NCI-H345 treated with DMSO at 0.1 percent for 48 hours (cell line): ENCODE measurements around the gene CHRNB4.

ENCODE experiments used
- DNase-seq: peaks from one replicate; lab custom pipeline; 2025; ENCODE audit not compliant: unreplicated experiment; lab: John Stamatoyannopoulos, UW

Gene CHRNB4

DNA sequence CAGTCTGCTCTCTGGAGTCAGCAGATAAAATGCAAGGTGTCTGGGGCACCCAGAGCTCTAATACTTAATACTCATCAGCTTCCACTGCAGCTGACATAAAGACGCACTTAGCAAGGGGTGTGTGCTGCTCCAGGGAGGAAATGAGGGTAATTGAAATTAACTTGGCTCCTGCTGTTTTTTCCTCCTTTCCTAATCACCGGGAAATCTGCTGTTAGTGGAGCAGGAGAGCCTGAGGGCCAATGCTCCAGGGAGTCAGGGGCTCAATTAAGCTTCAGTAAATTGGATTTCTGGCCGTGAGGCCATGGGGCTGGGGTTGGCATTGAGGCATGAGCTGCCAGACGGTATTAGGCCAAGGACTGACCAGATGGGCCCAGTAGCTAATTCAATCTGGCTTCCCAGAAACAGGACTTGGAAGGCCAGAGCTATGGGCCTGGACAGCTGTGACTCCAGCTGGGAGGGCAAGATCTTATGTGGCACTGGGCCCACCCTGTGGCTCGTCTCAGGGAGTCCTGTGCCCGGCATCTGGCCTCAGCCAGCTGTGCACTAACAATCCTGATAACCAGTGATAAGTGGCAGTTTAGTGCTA lies 30.7 kb upstream of the CHRNB4 start:
- DNase-seq = no peak

GRCh38 chr15:78668987-78669386 lies 28.0 kb upstream of the CHRNB4 start:
- no peak for DNase-seq

- DNase-seq = no peak
These were observed 26.7 kb upstream of the CHRNB4 start for GRCh38 chr15:78667578-78668236.

GRCh38 chr15:78666010-78666409 lies 25.0 kb upstream of the CHRNB4 start:
- no peak for DNase-seq

GRCh38 chr15:78663703-78664102 lies 22.7 kb upstream of the CHRNB4 start:
- DNase-seq = no peak

DNA sequence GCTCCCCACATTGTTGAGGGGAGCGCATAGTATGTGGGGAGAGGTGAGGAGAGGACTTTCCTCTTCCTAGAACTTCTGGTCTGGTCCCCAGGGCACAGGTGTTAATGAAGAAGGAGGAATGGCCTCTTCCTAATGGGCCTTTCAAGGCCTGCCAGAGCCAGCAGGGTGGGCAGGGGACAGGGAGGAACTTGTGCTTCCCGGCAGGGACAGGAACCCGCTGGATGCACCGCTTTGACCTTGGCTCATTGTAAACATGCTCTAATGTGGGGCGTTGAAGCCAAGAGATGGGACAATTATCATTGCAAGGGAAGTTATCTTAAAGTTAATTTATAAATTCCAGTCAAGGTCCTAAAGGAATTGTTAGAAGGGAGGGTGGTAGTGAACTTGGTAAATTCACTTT lies 21.0 kb upstream of the CHRNB4 start:
- DNase-seq = no peak

- DNase-seq = no peak
These were observed 20.0 kb upstream of the CHRNB4 start for GRCh38 chr15:78661001-78661400.

DNA sequence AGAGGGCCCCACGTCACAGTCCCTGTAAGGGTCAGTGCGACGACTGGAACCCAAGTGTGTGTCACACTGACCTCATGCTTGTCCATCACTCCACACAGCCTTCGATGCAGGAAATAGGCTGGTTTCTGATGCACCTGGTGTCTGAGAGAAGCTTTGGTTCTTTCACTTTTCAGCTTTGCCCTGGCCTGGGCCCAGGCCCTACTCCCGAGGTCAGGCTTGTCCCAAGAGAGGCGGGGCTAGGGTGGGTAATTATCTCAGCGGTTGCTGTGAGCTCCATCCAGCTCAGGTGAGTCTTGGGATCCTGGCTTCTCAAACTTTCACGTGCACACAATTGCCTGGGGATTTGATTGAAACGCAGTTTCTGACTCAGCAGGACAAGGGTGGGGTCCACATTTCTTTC lies 19.6 kb upstream of the CHRNB4 start:
- no peak for DNase-seq

DNA sequence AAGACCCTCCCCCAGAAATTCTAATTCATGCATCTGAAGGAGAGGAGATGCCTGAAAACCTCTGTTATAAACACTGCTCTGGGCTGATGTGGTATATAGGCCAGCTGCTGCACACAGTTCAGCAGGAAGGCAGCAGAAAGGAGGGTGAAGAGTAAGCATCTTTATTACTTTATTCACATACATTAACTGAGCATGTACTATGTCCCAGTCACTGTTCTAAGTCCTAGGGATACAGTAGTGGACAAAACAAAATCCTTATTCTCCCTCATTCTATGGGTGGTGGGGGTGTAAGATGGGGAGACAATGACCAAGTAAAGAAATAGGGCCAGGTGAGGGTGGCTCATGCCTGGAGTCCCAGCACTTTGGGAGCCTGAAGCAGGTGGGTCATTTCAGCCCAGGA lies 17.8 kb upstream of the CHRNB4 start:
- DNase-seq = no peak

GRCh38 chr15:78654272-78654671 lies 13.3 kb upstream of the CHRNB4 start:
- DNase-seq = no peak

DNA sequence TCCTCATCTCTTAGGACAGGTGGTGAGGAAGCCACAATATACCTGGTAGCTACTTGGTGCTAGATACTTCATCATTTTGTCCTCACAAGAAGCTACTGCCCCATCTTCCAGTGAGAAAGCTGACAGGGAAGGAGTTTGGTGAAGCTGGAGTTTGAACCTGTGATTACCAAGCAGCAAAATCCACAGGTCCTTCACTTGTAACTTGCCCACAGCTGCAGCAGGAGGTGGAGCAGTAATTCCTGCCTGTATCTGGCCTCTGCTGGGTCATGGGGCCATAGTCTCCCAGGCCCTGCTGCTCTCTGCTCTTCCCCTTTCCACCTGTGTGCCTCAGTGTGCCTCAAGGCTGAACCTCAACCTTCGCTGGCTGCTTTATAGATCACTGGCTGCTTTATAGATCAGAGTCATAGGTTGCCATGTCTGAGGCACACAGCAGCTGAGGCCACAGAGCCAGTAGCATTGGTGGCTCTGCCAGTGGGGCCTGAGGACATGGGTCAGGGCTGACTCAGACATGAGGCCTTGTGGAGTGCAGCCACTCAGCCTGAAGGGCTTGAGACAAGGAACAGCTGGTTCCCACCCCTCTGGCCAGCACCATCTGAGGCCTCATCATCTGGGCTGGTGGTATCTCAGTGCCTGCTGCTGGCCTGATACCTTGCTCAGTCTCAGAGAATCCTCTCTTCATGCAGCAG lies 11.1 kb upstream of the CHRNB4 start:
- DNase-seq = no peak

DNA sequence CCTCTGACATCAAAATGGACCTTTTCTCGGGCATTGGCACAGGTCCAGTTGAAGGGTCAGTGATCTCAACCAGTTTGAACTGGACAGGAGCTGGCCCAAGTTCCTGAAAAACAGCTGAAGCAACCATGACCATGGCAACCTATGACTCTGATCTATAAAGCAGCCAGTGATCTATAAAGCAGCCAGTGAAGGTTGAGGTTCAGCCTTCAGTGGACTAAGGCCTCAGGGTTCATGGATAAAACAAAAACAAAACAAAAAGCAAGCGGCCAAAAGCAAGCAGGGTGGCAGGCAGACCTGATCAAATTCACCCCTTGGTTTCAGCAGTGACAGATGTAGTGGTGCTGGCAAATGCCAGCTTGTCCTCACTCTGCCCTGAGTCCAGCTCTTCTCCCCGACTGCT lies 10.0 kb upstream of the CHRNB4 start:
- no peak for DNase-seq

DNA sequence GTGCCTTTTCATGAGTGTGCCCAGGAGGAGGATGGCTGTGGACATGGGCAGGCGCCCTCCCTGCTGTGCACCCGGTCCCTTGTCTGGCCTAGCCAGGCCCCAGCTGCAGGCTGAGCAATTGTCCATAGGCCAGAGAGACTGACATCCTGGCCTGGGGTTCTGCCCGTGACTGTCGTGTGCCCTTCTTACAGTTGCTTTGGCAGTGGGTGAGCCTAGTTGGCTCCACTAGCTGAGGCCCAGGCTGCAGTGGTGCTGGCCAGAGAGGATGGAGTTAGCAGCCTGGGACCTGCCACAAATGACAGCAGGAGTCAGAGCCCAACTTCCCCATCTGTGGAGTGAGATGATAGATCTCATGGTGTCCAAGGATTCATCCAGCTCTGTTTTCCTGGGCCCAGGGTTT lies 9.0 kb upstream of the CHRNB4 start:
- DNase-seq = no peak

DNA sequence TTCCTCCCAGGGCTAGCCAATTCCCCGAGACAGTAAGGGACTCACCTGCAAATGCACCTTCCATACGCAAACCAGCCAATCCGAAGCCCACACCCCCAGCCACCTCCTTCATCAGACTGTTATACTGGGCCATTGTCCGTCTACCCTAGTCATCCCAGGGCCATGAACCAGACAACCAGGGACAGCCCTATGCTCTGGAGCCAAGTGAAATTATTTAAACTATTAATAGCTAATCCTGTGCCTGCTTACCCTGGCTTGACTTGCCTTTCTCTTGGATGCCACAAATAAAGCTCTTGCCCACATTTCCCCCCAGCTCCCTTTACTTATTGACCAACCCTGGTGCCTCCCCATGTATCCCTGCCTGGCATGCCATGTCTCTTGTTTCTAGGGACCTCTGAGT lies 4.0 kb upstream of the CHRNB4 start:
- DNase-seq = no peak

DNA sequence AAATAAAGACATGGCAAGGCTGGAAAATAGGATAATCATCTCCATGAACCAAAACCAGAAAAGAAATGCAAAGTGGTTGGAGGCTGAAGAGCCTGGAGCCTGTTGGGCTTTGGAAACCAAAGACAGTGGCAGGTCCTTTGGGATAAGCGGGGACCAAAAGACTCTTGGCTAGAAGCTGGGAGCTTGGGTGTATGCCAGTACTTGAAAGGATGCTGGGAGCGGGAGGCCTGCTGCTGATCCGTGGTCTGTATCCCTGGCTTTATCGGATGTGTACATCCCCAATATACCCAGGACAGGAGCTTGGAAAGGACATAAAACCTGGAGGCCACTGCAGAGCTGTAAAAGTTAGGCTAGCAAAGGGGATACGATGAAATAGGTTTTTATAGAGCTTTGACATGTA lies 1.3 kb upstream of the CHRNB4 start:
- DNase-seq = no peak

- DNase-seq = no peak
These were observed 802 bp upstream of the CHRNB4 start for GRCh38 chr15:78641749-78642275.

GRCh38 chr15:78640527-78641101 lies 396 bp downstream of the CHRNB4 start:
- no peak for DNase-seq

DNA sequence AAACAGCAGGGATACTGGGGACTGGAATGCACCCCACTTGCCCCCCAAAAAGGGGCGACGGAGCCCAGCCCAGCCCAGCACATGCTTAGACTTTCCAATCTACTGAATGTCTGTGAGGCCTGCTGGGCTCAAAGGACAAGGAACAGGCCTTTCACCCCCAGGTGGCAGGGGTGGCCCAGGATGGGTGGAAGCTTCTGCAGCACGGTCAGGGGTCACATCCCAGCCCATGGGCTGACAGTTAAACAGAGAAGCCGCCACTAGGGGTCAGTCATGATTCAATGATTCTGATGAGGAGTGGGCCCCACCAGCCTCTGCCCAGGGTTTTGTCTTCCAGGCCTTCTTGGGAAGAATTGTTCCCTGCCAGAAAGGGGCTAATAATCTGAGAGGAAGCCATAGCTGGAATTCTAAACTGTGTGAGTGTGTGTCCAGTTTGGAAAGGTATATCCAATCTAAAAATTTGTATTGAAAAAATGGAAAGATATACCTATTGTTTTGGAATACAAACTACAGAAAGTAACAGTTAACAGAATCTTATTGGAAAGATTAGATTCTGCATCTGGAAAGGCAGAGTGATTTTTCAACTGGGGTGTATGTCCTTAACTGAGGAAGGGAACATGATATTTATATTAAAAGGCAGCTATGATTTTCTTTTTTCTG lies 2.2 kb downstream of the CHRNB4 start:
- peak; percentile 10 for DNase-seq

DNA sequence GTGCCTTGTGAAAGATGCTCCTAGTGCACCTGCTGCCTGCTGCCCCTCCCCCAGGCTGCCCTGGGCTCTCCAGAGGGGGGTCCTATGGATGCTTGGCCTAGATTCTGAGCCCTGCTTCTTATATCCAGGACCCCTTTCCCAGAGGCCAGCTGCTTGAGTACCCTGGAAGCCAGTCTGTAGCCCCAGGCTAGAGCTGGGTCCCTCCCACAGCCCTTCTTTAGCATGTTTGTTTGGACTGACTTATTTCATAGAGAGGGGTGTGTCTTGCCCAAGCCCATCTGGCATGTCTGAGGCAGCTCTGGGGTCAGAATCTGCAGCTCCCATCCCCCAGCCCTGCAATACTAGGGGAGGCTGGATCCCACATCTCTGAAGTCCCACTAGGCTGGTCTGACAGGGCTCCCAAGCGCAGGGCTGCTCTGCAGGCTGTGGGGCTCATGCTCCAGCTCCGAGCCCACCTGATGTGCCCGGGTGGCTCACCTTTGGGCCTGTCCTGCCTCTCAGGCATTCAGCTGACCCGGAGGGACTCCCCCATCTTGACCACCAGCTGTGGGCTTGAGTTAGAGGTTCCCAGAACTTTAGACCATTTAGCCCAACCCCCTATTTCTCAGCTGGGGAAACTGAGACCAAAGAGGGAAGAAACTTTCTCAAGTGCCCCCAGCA lies 3.1 kb downstream of the CHRNB4 start:
- no peak for DNase-seq

GRCh38 chr15:78636378-78636859 lies 4.6 kb downstream of the CHRNB4 start:
- DNase-seq = no peak

DNA sequence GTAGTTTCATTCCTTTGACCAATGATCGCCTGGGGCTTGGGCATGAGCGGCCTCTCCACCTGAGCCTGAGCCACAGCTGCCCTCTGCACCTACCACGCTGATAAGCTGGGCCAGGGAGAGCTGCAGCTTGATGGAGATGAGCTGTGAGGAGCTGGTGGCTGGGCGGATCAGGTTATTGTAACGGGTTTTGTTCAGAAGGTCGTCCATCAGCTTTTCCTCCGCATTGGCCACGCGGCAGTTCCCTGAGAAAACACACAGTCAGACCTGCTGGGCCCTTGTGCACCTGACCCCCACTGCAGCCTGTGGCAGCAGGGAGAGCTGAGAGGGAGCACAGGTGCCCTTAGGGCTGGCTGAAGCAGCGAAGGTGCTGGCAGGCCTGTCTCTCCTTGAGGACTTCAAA lies 5.7 kb downstream of the CHRNB4 start:
- no peak for DNase-seq
